ENCODE measurements around the gene ZFP62.

Gene ZFP62

GRCh38 chr5:180866985-180867384 lies 5.9 kb upstream of the ZFP62 start:
- DNase-seq: no peak

DNA sequence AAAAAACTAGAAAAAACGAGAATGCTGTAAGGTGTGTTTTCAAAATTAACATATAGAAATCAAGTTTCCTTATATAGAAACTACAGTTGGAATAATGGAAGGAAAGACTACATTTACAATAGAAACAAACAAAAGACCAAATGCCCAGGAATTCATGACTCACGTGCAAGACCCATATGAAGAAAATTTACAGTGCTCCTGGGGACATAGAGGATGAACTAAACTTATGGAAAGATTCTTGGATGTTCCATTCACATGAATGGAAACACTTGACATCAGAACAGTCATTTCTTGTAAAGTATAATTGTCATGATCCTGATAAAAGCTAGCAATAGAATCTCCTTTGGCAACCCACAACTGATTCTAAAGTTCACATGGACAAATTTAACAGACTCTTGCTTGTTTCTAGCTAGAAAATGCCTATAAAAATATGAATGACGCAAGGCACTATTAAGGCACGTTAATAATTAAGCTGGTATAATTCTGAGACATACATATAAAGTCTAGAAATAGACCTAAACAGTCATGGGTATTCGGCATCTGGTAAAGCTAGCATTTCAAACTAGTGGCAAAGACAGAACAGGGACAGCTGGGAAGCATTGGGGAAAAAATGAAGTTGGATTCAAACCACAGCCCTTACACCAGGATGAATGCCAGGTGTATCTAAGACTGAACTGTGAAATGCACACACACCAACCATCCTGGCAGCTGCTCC lies 5.1 kb upstream of the ZFP62 start:
- no peak for DNase-seq

DNA sequence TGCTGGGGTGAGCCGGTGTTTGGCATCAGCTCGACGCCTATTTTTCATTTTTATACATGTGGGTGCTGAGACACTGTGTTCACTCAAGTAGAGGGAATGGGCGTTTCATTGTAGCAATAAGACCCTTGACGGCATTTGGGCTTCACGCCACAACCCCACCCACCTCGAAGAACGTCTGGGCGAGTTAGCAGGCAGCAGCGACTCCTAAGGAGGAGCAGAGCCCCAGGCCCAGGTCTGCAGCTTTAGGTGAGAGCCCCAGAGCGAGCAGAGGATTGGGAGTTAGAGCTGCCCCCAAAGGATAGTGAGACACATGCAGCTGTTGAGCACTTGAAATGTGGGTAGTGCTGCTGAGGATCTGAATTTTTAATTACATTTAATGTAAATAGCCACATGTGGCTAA lies 1.6 kb upstream of the ZFP62 start:
- DNase-seq: no peak

DNA sequence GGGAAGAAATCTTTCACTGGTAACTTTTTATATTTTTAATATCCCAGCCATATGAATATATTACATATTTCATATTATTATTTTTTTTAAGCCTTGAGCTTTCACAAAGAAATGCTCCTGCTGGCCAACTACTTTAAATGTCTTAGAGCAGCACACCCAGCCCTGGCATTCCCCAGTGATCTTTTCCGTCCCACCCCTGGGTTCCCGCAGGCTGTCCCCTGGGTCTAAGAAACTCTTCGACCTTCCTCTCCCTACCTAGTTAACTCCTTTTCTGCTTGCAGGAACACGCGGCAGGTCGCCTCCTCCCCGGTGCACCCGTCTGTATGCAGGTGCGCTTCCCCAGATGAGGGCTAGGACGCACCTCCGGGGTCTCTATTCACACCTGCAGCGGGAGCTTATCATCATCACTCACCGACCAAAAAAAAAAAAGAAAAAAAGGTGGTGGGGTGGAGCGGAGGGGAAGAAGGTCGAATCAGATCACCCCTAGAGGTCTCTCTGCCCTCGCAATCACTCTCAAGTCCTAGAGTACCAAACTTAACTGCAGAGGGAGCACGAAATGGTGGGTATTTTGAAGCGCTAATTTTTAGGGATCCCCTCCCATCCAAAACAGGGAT lies 696 bp downstream of the ZFP62 start:
- peak; percentile 62 for DNase-seq

DNA sequence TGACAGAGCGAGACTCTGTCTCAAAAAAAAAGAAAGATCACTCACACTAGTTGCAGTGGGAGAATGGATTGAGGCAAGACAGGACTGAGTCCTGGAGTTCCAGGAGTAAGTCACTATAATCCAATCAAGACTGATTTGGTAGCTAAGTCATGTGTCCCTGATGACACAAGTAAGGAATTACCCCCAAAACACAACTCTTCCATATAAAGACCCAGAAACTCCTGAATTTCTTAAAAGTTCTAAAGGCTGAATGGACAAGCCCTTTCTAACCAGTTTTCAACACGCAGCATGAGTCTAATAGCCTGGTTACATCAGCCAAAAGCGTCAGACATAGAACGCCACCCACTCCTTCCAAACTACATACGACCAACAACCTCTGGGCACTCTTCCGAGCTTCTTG lies 2.5 kb downstream of the ZFP62 start:
- no peak for DNase-seq

- no peak for DNase-seq
Measured at GRCh38 chr5:180853848-180854176, 7.3 kb downstream of the ZFP62 start.

GRCh38 chr5:180853121-180853847 lies 7.8 kb downstream of the ZFP62 start:
- DNase-seq: no peak

- DNase-seq: no peak
Measured at GRCh38 chr5:180852495-180852894, 8.6 kb downstream of the ZFP62 start.

DNA sequence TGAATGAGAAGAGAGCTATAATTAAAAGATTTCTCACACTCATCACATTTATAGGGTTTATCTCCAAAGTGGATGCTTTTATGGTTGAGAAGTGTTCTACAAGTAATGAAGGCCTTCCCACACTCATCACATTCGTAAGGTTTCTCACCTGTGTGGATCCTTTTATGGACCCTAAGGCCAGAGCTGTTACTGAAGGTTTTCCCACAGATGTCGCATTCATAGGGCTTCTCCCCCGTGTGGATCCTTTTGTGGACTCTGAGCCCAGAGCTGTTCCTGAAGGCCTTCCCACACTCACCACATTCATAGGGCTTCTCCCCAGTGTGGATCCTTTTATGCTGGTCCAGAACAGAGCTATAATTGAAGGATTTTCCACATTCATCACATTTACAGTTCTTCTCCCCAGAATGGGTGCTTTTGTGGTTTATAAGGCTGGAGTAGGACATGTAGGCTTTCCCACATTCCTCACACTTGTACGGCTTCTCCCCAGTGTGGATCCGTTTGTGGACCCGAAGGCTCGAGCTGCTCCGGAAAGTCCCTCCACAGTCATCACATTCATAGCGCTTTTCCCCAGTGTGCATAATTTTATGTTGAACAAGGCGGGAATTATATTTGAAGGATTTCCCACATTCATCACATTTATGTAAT lies 10.5 kb downstream of the ZFP62 start:
- no peak for DNase-seq

DNA sequence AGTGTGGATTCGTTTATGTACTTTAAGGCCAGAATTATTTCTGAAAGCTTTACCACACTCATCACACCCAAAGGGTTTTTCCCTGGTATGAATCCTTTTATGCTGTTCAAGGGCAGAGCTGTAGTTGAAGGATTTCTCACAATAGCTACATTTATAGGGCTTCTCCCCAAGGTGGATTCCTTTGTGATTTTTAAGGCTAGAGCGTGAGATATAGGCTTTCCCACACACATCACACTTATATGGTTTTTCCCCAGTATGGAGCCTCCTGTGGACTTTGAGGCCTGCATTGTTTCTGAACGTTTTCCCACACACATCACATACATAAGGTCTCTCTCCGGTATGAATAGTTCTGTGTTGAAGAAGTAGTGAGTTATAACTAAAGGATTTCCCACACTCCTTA lies 11.2 kb downstream of the ZFP62 start:
- no peak for DNase-seq

GRCh38 chr5:180848878-180849277 lies 12.2 kb downstream of the ZFP62 start:
- no peak for DNase-seq

DNA sequence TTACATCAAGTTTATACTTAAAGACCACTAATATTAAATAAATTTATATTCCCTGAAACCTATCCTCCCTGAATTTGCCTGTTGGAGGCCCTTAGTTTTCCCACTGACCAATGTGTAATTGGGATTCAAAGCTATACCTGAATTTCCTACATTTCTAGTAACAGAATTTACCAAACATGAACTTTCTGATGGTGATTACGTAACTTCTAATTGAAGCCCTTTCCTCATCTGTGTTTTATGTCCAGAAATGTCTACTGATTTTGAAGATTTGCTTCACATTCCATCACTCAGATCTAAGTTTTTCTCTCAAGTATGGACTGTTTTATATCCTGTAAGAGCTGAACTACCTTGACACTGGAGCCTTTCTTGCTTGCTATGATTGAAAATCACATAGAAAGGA lies 12.8 kb downstream of the ZFP62 start:
- no peak for DNase-seq

- DNase-seq: no peak
Measured at GRCh38 chr5:180847026-180847425, 14.1 kb downstream of the ZFP62 start.

DNA sequence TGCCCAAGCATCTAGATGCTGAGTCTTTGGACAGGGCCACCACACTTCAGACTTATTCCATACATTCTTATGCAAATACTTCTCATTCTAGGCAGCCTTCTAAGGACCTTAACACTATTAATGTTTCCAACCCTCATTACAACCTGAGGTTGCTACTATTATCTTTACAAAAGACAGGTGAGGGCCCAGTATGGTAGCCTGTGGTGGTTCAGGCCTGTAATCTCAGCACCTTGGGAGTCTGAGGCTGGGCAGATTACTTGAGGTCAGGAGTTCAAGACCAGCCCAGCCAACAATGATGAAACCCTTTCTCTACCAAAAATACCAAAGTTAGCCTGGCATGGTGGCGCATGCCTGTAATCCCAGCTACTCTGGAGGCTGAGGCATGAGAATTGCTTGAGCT lies 16.2 kb downstream of the ZFP62 start:
- no peak for DNase-seq

- DNase-seq: no peak
Measured at GRCh38 chr5:180844432-180844831, 16.6 kb downstream of the ZFP62 start.

DNA sequence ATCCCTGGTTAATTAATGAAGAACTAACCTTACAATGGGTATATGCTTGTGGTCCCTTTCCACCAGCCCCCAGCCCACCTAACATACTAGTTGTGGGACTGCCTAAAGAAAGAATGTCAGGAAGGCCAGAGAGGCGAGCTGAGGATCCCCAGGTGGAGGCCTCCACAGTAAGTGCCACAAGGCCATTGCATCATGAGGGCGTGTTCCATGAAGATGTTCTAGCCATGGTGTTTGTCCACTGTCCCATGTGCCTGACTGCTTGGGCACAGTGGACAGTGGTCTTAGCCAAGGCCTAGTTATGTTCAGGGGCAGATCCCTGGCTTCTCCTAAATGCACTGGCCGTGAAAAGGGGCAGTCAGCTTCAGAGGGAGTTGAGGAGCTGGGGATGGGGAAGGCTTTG lies 21.1 kb downstream of the ZFP62 start:
- DNase-seq: no peak

- no peak for DNase-seq
Measured at GRCh38 chr5:180839227-180839626, 21.8 kb downstream of the ZFP62 start.

- DNase-seq: no peak
Measured at GRCh38 chr5:180837478-180837877, 23.6 kb downstream of the ZFP62 start.

- DNase-seq: no peak
Measured at GRCh38 chr5:180832638-180833068, 28.4 kb downstream of the ZFP62 start.

GRCh38 chr5:180831139-180832093 lies 29.7 kb downstream of the ZFP62 start:
- peak; percentile 59 for DNase-seq

DNA sequence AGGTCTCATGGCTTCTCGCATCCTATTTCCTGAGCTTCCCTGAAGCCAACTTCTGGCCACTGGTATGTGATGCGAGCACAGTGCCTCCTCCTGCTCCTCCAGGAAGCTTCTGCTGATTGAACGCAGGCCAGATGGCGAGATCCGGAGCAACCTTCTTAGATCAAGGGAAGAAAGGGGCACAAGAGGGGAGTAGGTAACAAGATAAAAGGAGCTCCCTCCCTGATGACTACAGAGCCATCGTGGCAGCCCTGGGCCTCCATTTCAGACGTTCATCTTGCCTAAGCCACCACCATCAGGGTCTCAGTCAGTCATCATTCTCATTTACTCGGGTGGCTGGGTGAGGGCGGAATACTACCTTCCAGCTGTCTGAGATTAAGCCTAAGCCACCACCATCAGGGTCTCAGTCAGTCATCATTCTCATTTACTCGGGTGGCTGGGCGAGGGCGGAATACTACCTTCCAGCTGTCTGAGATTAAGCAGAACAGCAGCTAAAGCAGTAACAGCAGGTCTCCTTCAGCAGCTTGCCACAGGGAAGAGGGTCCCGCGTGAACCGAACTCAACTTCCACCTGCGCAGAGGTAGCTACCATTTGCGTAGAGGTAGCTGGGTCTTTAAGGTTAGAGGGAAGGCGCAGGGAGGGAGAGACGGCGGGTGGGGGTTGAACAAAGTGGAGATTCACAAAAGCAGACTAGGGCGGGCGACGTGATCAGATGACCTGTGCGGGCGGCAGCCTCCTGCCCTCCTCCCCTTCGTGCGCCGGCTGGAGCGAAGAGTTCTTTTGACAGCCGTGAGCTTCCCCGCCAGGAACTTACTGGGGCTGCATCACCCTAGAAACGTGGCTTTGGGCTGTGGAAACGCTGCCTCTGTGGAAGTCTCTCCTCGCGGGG lies 30.6 kb downstream of the ZFP62 start:
- DNase-seq: peak; percentile 26

DNA sequence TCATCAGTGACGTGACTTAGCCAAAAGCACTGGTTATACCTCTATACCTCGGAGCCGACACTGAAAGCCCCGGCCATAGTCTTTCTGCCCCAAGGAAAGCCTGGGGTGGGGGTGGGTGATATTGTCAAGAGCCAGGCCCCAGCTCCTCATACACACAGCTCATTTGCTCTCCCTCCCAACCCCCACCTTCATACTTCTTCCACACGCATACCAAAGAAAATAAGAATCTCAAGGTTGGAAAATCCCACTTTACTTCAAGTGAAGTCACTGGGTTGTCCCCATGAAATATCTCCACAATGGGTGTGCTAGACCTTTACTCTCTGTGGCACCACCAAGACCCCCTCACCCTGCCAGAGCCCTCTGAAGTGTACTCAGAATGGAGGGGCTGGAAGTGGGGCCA lies 31.4 kb downstream of the ZFP62 start:
- no peak for DNase-seq

All from MV-4-11 (cell line).